Left cardiac atrium (tissue), 4 donors: ENCODE results near the gene RPS27A. TPM values are rescaled to one million over a fixed set of nuclear protein-coding genes. Genes with fewer than 3 reads are reported as not detected.
"Not testable (repeated sequence)": the region's sequence is repeated elsewhere in the genome, so short reads cannot be mapped to it uniquely, and the experiment has no call there.

Experiments
- ATAC-seq, 2 donors: fragments of 200-7000 bp; cut with Tn5 transposase; one replicate each; pipeline ENCODE4 v1.9.1; 2020; ENCODE audit warnings: mild to moderate bottlenecking in 2 of 2, moderate library complexity in 2 of 2
- DNase-seq: peaks from one replicate; pipeline ENCODE4 v3.0.0-alpha.2; 2020
- intact Hi-C, 2 donors: fragments of 100-400 bp; cut with DNase I; formaldehyde crosslinking; loops; one replicate each; pipeline versions ENCODE4 v1.14.1 to v1.15.1; 2022 to 2023
- long read RNA-seq: library from polyadenylated mRNA; unstranded; transcript quantifications from one replicate; pipeline ENCODE4 v2.0.0, GENCODE V29; 2021
- total RNA-seq, 2 donors: library from RNA; stranded (reverse); fragmentation: NEBNext Ultra II Directional; extraction: Animal tissue kit (Norgen Biotek cat#: 25700); gene quantifications; one replicate each; pipeline ENCODE4 v1.2.1, GENCODE V29; 2021
- donor health status: DM: no; HTN: yes; CAD: no.
- donor health status: DM: no; HTN: yes; CAD: no; lungs with severe emphysema.
- donor health status: DM: yes; HTN: yes; CAD: no.
- donor health status: Dilated cardiomyopathy.

Gene RPS27A
- 100 to 1,000 TPM; 562 to 564 TPM for total RNA-seq
- long read RNA-seq, transcript RPS27A-201 (6 exons, 1,071 nt) = major isoform, 40 of 43 reads
- long read RNA-seq, partial matches to known transcripts = 1 of 43 reads
- long read RNA-seq, other reads (novel, unspliced or antisense) = 1 of 43 reads

DNA sequence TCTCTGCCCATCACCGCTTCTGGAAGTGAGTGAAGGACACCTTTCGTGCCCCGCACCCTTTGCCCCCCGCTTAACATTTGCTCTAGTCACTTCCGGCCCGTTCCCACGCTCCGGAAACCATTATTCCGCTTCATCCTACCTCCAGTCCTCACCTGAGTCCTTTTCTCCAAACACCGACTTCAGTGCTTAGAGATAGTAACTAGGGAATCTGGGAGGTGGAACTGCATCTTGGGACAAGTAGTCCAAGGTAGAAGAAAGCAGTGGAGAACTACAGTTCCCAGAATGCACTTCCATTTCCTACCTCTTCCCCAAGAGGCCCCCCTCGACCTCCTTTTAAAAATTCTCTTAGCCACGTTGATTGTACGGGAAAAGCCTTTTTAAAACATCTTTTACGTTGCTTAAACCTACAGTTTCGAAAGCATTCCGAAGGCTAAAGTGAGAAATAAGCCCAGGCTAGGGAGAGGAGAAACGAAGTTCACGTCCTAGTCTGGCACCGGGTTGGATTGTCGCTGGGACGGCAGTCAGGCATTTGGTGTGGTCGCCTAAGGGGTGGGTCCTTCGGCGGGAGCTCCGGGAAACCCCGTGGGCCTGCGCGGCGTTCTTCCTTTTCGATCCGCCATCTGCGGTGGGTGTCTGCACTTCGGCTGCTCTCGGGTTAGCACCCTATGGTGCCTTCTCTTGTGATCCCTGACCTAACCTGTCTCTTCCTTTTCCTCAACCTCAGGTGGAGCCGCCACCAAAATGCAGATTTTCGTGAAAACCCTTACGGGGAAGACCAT, at the start of gene RPS27A, which contains the start of gene CLHC1:
RPS27A (plus strand) TSS at position 605 of the 779 bp plus-strand sequence; CDS start at position 742, 137 bp downstream.
CLHC1 (minus strand) TSS at position 210 of the 779 bp plus-strand sequence. CDS start 9,882 bp downstream, outside the sequence.
- peak; percentile 95 to 96 for ATAC-seq
- intact Hi-C loops = no loop called here
- DNase-seq = peak; percentile 92

GRCh38 chr2:55186837-55187236, 45.7 kb upstream of the RPS27A start:
- intact Hi-C loops = not testable (repeated sequence)

DNA sequence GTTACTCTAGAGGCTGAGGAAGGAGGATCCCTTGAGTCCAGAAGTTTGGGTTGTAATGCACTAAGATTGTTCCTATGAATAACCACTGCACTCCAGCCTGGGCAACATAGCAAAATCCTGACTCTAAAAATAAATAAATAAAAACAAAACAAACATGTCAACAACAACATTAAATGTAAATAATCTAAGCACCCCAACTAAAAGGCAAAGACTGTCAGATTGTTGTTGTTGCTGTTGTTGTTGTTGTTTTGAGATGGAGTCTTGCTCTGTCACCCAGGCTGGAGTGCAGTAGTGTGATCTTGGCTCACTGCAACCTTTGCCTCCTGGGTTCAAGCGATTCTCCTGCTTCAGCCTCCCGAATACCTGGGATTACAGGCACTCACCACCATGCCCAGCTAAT, 40.6 kb upstream of the RPS27A start:
- DNase-seq, intact Hi-C loops, ATAC-seq: not testable (repeated sequence)

More at GRCh38 chr2:55186837-55187236, 45.7 kb upstream of the RPS27A start:
- not testable (repeated sequence) for DNase-seq, ATAC-seq

GRCh38 chr2:55196526-55196925, 36.0 kb upstream of the RPS27A start:
- ATAC-seq (no peak), DNase-seq (no peak)
- intact Hi-C loops = no loop called here

- no peak for ATAC-seq
- intact Hi-C loops = no loop called here
- no peak for DNase-seq
These were observed 32.1 kb upstream of the RPS27A start for GRCh38 chr2:55200416-55200815.

- DNase-seq = no peak
- intact Hi-C loops = no loop called here
- no peak for ATAC-seq
These were observed 28.0 kb upstream of the RPS27A start for GRCh38 chr2:55204536-55204935.

GRCh38 chr2:55204950-55205349, 27.5 kb upstream of the RPS27A start:
- DNase-seq = no peak
- no peak for ATAC-seq
- intact Hi-C loops = no loop called here

DNA sequence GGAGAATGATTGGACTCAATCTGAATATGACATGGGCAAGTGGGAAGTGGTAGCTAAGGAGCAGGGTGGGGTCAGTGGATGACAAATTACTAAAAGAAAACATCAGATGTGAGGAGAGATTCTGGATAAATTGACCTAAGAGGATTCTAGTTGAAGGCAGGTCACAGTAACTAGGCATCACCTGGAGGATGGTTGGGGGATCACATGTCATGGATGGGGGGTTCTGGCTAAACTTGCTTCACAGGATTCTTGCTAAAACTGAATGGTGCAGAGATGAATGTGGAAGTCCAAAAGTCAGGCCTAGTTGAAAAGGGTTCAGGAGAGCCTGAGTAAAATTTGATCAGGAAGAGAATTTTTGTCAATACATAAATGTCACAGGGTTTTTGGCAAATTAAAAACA, 18.7 kb upstream of the RPS27A start:
- DNase-seq (no peak), ATAC-seq (no peak)
- intact Hi-C loops = no loop called here

DNA sequence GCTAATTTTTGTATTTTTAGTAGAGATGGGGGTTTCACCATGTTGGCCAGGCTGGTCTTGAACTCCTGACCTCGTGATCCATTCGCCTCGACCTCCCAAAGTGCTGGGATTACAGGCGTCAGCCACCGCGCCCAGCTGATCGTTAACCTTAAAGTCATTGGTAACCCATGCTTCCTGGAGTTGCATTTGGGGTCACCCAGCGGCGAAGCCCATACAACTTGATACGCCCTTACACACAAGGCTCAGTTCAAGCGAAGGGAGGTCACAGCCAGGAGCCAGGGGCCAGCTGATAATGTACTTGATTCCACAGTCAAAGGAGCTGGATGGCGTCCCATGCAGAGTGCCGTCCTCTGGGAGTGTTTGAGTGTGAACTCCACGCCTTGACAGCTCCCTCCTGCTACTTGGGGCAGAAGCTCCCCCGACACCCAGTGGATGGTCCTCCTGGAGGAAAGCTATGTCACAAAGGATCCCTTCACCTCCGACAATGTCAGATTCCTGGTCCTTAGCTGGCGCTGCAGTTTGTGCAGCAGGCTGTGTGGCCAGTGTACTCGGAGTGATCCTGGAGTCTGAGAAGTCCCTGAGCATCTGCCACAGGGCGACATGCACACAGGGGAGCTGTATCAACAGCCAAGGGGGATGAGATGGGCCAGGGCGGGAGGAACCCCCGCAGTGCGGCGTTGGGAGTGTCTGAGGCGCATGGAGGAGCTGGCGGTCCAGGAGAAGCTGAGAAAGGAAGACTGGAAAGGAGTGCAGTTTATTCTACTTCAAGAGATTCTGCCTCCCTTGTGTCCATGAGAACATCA, 8.3 kb upstream of the RPS27A start:
- no peak for DNase-seq
- peak; percentile 10 to 16 for ATAC-seq
- intact Hi-C loops = no loop called here

DNA sequence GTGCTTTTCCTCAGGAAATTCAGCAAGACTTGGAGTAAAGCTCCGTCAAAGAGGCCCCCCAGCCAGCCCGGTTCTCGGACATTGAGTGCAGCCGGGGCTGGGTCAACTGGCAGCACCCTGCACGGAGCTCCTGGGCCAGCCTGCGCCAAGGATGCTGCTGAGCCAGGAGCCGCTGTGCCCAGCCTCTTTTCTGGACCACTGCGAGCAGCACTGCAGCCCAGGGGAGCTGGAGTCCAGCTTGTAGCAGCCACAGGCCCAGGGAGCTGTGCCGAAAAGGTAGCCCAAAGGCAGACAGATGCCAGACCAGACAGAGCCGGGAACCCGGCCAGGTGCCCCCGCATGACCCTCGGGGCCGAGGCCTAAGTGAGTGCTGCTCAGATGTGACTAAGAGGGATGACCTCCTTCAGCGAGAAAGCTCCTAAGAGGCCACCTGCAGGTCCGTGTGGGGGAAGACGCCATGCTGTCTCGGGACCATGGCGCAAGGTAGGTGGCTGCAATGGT, 7.7 kb upstream of the RPS27A start:
- peak; percentile 25 for DNase-seq
- intact Hi-C loops = no loop called here
- no peak for ATAC-seq

GRCh38 chr2:55225481-55226020, 6.9 kb upstream of the RPS27A start:
- intact Hi-C loops = no loop called here

DNA sequence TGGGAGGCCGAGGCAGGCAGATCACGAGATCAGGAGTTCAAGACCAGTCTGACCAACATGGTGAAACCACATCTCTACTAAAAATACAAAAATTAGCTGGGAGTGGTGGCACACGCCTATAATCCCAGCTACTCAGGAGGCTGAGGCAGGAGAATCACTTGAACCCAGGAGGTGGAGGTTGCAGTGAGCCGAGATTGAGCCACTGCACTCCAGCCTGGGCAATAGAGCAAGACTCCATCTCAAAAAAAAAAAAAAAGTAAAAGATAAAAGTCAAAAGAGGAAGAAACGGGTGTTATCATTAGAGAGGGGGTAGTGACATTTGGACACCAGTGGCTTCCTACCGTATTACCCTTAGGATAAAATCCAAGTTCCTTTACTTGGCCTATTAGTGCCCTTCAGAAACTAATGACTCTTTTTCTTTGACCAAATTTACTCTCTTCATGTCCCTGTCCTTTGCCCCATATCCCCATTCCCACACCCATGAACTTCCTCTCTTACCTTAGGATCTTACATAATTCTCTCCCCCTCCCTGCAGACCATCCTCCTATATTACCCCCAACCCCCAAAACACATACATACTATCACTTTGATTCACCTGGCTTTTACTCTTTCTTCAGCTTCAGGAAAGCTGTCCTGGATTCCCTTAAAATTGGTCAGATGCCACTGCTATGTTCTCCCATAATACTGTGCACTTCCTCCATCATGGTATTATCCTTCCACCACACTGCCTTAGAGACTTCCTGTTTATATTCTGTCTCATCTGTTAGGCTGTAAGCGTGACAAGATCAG, 4.9 kb upstream of the RPS27A start:
- DNase-seq, ATAC-seq, intact Hi-C loops: not testable (repeated sequence)

More at GRCh38 chr2:55225481-55226020, 6.9 kb upstream of the RPS27A start:
- no peak for DNase-seq
- ATAC-seq = no peak

- intact Hi-C loops = no loop called here
- ATAC-seq (no peak), DNase-seq (no peak)
These were observed 4.3 kb upstream of the RPS27A start for GRCh38 chr2:55228226-55228563.

GRCh38 chr2:55229221-55229620, 3.3 kb upstream of the RPS27A start:
- ATAC-seq (no peak), DNase-seq (no peak)
- intact Hi-C loops = no loop called here

GRCh38 chr2:55230551-55230950, 1.9 kb upstream of the RPS27A start:
- intact Hi-C loops = no loop called here
- DNase-seq (no peak), ATAC-seq (no peak)

GRCh38 chr2:55231546-55232083, 873 bp upstream of the RPS27A start:
- ATAC-seq = peak; percentile 12 to 14
- no peak for DNase-seq
- intact Hi-C loops = no loop called here

GRCh38 chr2:55232863-55233657, 572 bp downstream of the RPS27A start:
- intact Hi-C loops = no loop called here
- DNase-seq (peak; percentile 63), ATAC-seq (peak; percentile 36 to 38)

DNA sequence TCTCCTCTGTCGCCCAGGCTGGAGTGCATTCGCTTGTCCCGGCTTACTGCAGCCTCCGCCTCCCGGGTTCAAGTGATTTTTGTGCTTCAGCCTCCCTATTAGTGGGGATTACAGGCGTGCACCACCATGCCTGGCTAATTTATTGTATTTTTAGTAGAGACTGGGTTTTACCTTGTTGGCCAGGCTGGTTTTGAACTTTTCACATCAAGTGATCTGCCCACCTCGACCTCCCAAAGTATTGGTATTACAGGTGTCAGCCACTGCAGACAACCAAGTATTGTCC, 1.1 kb downstream of the RPS27A start:
- DNase-seq = no peak
- intact Hi-C loops = no loop called here
- no peak for ATAC-seq
